ENCODE data around the gene TMCC2. TPM values are rescaled to one million over a fixed set of nuclear protein-coding genes. Genes with fewer than 3 reads are reported as not detected.

TMCC2 gene
- total RNA-seq, 1 donor from 2014 or later: 3.4 TPM

DNA sequence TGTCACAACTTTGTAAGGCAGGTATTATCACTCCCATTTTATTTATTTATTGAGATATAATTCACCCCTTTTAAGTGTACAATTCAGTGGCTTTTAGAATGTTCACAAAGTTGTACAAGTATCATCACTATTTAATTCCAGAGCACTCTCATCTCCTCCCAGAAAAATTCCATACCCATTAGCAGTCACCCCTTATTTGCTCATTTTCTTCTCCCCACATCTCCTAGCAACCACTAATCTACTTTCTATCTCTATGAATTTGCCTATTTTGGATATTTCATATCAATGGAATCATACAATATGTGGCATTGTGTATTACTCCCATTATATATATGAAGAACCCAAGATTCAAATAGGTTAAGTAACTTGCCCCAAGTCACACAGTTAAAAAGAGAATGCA is 23.2 kb upstream of the TMCC2 start:
- Mint-ChIP-seq H3K4me1 (ENCODE audit: unreplicated experiment) (peaks cover 12% of the 10 kb centered on the region), H3K36me3 (ENCODE audit: unreplicated experiment) (no peaks in the 10 kb centered on the region), H3K27ac (ENCODE audit: unreplicated experiment) (no peak overlapping the region), H3K4me3 (ENCODE audit: unreplicated experiment) (no peak overlapping the region), H3K9me3 (ENCODE audit: unreplicated experiment) (no peaks in the 10 kb centered on the region), H3K27me3 (ENCODE audit: unreplicated experiment) (no peaks in the 10 kb centered on the region)
- TF ChIP-seq, protein P1, sequence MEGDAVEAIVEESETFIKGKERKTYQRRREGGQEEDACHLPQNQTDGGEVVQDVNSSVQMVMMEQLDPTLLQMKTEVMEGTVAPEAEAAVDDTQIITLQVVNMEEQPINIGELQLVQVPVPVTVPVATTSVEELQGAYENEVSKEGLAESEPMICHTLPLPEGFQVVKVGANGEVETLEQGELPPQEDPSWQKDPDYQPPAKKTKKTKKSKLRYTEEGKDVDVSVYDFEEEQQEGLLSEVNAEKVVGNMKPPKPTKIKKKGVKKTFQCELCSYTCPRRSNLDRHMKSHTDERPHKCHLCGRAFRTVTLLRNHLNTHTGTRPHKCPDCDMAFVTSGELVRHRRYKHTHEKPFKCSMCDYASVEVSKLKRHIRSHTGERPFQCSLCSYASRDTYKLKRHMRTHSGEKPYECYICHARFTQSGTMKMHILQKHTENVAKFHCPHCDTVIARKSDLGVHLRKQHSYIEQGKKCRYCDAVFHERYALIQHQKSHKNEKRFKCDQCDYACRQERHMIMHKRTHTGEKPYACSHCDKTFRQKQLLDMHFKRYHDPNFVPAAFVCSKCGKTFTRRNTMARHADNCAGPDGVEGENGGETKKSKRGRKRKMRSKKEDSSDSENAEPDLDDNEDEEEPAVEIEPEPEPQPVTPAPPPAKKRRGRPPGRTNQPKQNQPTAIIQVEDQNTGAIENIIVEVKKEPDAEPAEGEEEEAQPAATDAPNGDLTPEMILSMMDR (IDR thresholded peaks at IDR 0.05): no peak
- no peak for DNase-seq (ENCODE audit: extremely low spot score, unreplicated experiment)

DNA sequence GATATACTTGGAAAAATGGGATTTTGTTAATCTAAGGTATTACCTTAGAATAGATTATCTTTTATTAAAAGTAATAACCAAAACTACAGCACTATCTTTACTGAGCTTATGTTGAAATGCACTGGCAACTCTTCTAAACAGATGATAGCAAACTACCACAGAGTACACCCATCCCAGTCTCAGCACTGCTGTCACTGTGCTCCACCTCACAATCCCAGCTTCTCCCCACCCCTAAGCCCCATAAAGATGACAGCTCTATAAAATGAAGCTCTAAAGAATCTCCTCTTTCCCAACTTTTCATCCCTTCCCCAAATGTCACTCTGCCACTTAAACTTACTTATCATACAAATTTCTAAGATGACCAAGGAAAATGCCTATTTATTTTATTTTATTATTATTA is 22.7 kb upstream of the TMCC2 start:
- Mint-ChIP-seq H3K4me1 (ENCODE audit: unreplicated experiment) (peaks cover 11% of the 10 kb centered on the region), H3K27ac (ENCODE audit: unreplicated experiment) (no peak overlapping the region), H3K27me3 (ENCODE audit: unreplicated experiment) (no peaks in the 10 kb centered on the region), H3K9me3 (ENCODE audit: unreplicated experiment) (no peaks in the 10 kb centered on the region), H3K36me3 (ENCODE audit: unreplicated experiment) (no peaks in the 10 kb centered on the region), H3K4me3 (ENCODE audit: unreplicated experiment) (no peak overlapping the region)
- no peak for DNase-seq (ENCODE audit: extremely low spot score, unreplicated experiment)
- TF ChIP-seq, protein P1 (IDR thresholded peaks at IDR 0.05): no peak

DNA sequence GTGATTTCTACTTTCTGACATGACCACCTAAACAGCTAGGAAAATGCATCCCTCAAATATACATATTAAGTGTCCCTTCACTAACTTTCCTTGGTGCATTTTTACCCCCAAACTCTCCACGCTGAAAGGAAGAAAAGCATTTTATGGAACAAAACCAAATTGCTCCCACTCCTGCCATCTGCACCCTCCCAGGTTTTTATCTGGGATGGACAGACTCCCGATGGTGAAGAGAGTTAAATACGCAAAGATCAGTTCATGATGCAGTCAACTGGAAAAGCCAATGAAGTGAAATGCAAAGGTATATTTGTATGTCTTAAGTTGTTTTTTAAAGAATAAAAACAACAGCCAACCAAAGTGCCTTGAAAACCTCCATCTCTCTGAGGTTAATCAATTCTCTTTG is 18.9 kb upstream of the TMCC2 start:
- no peaks in the 10 kb centered on the region for H3K27me3 Mint-ChIP-seq (ENCODE audit: unreplicated experiment)
- H3K4me1 Mint-ChIP-seq (ENCODE audit: unreplicated experiment): peaks cover 19% of the 10 kb centered on the region
- DNase-seq (ENCODE audit: extremely low spot score, unreplicated experiment): no peak
- no peak overlapping the region for H3K4me3 Mint-ChIP-seq (ENCODE audit: unreplicated experiment)
- no peaks in the 10 kb centered on the region for H3K36me3 Mint-ChIP-seq (ENCODE audit: unreplicated experiment)
- no peak overlapping the region for H3K27ac Mint-ChIP-seq (ENCODE audit: unreplicated experiment)
- TF ChIP-seq, protein P1 (IDR thresholded peaks at IDR 0.05): no peak
- H3K9me3 Mint-ChIP-seq (ENCODE audit: unreplicated experiment): no peaks in the 10 kb centered on the region

DNA sequence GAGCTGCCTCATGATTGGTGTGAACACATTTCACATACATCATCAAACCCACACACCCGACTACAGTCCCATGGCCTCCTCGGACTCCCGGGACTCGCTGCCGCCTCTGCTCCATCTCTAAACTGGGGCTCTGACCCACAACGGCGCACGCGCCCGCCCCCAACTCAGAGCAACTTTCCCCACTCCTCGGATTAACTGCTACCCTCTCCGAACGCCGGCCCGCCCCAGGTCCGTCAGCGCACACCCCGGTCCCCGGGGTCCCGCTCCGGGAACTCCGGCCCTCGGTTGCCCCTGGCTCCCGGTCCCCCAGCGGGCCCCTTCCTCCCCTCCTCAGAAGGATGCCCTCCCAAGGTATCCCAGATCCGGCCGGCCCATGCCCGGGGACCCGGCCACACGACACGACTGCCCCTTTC is 17.0 kb upstream of the TMCC2 start:
- Mint-ChIP-seq H3K4me1 (ENCODE audit: unreplicated experiment) (peaks cover 15% of the 10 kb centered on the region), H3K36me3 (ENCODE audit: unreplicated experiment) (no peaks in the 10 kb centered on the region), H3K27me3 (ENCODE audit: unreplicated experiment) (peaks cover 12% of the 10 kb centered on the region), H3K4me3 (ENCODE audit: unreplicated experiment) (peak overlapping the region; percentile 95), H3K27ac (ENCODE audit: unreplicated experiment) (peak overlapping the region; percentile 97), H3K9me3 (ENCODE audit: unreplicated experiment) (no peaks in the 10 kb centered on the region)
- TF ChIP-seq, protein P1 (IDR thresholded peaks at IDR 0.05): no peak
- DNase-seq (ENCODE audit: extremely low spot score, unreplicated experiment): no peak

DNA sequence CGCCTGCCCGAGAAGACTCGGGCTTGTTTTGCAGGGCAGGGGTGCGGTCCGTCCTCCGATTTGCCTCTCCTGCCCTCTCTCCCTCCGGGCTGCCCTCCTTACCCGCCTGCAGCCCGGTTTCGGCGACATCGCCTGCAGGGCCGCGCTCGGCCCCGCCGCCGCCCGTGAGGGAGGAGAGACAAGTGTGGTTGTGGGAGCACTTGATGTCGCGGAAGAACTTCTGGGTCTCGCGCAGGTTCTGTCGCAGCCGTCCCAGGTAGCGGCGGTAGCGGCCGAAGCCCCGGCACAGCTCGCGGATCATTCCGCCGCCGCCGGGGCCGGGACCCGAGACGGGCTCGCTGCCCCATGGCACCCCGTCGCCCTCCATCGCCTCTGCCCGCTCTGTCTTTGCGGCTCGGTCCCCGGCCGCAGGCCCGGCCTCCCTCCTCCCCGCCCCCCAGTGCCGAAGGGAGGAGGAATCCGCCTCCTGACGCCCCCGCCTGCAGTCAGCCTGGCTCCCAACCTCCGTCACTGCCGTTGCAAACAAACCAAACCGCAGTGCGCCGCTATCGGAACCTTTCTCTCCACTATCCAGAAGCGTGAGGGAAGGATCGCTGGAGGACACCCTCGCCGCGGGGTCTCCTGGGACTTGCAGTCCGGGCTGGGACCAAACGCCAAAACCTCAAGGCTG is 16.4 kb upstream of the TMCC2 start, which contains the start of gene DSTYK:
Gene DSTYK, minus strand, starts transcription at position 534 of the 670 bp plus-strand sequence. Its CDS starts 167 bp downstream, at position 367.
- no peaks in the 10 kb centered on the region for H3K36me3 Mint-ChIP-seq (ENCODE audit: unreplicated experiment)
- H3K4me1 Mint-ChIP-seq (ENCODE audit: unreplicated experiment): peaks cover 15% of the 10 kb centered on the region
- peaks cover 16% of the 10 kb centered on the region for H3K27me3 Mint-ChIP-seq (ENCODE audit: unreplicated experiment)
- TF ChIP-seq, protein P1 (IDR thresholded peaks at IDR 0.05): peak; percentile 10
- H3K27ac Mint-ChIP-seq (ENCODE audit: unreplicated experiment): peak within 1 kb of the TSS; percentile 97
- no peaks in the 10 kb centered on the region for H3K9me3 Mint-ChIP-seq (ENCODE audit: unreplicated experiment)
- peak within 1 kb of the TSS; percentile 95 for H3K4me3 Mint-ChIP-seq (ENCODE audit: unreplicated experiment)
- peak; percentile 93 for DNase-seq (ENCODE audit: extremely low spot score, unreplicated experiment)
